Neural progenitor cell (in vitro differentiated cells): ENCODE results near the gene SMIM29. TPM values are rescaled to one million over a fixed set of nuclear protein-coding genes. Genes with fewer than 3 reads are reported as not detected.

Experiments
- DNase-seq: peaks from one replicate; pipeline ENCODE4 v3.0.0-alpha.2; 2016; ENCODE audit warnings: low spot score
- H2AFZ ChIP-seq: fragments of 200-600 bp; sonication (generic); replicated peaks from 2 replicates; pipeline ENCODE4 v1.6.1; 2016; ENCODE audit warnings: antibody characterized with exemption
- H3F3A ChIP-seq: fragments of 200-600 bp; sonication (generic); 2 replicates; pipeline ENCODE4 v1.6.1; 2016; ENCODE audit warnings: antibody characterized with exemption, low read depth
- H3K27ac ChIP-seq: fragments of 200-600 bp; sonication (generic); 2 replicates; pipeline ENCODE4 v1.5.1; 2016; ENCODE audit warnings: mild to moderate bottlenecking
- H3K27me3 ChIP-seq: fragments of 200-600 bp; sonication (generic); 2 replicates; pipeline ENCODE4 v1.6.1; 2016; ENCODE audit warnings: mild to moderate bottlenecking, moderate library complexity
- H3K36me3 ChIP-seq: fragments of 200-600 bp; sonication (generic); 2 replicates; pipeline ENCODE4 v1.5.1; 2016
- H3K4me1 ChIP-seq: fragments of 200-600 bp; sonication (generic); 2 replicates; pipeline ENCODE4 v1.6.1; 2016; ENCODE audit warnings: mixed run types
- H3K4me2 ChIP-seq: fragments of 200-600 bp; sonication (generic); 2 replicates; pipeline ENCODE4 v1.6.1; 2016
- H3K4me3 ChIP-seq: fragments of 200-600 bp; sonication (generic); 2 replicates; pipeline ENCODE4 v1.5.1; 2016
- H3K79me2 ChIP-seq: fragments of 200-600 bp; sonication (generic); 2 replicates; pipeline ENCODE4 v1.6.1; 2016; ENCODE audit warnings: low read depth
- H3K9ac ChIP-seq: fragments of 200-600 bp; sonication (generic); 2 replicates; pipeline ENCODE4 v1.6.1; 2016
- H3K9me3 ChIP-seq: fragments of 200-600 bp; sonication (generic); 2 replicates; pipeline ENCODE4 v1.5.1; 2016; ENCODE audit warnings: low read depth
- H4K20me1 ChIP-seq: fragments of 200-600 bp; sonication (generic); 2 replicates; pipeline ENCODE4 v1.6.1; 2016; ENCODE audit warnings: low read depth
- H3K27ac Mint-ChIP-seq: 3 replicates; pipeline ENCODE4 v1.8.0; 2021; ENCODE audit warnings: mixed read lengths
- H3K27me3 Mint-ChIP-seq: 2 replicates; pipeline ENCODE4 v1.8.0; 2022; ENCODE audit warnings: low read depth, mild to moderate bottlenecking, inconsistent platforms, moderate library complexity, mixed read lengths; ENCODE audit not compliant: insufficient read depth
- H3K36me3 Mint-ChIP-seq: 3 replicates; pipeline ENCODE4 v1.8.0; 2021; ENCODE audit warnings: mixed read lengths
- H3K4me1 Mint-ChIP-seq: 3 replicates; pipeline ENCODE4 v1.8.0; 2021; ENCODE audit warnings: mixed read lengths
- H3K4me3 Mint-ChIP-seq: 3 replicates; pipeline ENCODE4 v1.8.0; 2021; ENCODE audit warnings: mild to moderate bottlenecking, moderate library complexity, mixed read lengths
- H3K9me3 Mint-ChIP-seq: 3 replicates; pipeline ENCODE4 v1.8.0; 2020; ENCODE audit warnings: mixed read lengths
- EZH2 ChIP-seq: fragments of 200-600 bp; sonication (generic); IDR thresholded peaks from 2 replicates; pipeline ENCODE4 v1.6.1; 2017; ENCODE audit warnings: antibody characterized with exemption, mild to moderate bottlenecking, moderate library complexity
- EZH2phosphoT487 ChIP-seq: fragments of 200-600 bp; sonication (generic); IDR thresholded peaks from 2 replicates; pipeline ENCODE4 v1.6.1; 2017; ENCODE audit warnings: antibody characterized with exemption
- total RNA-seq: library from RNA; depleted of rRNA; stranded (reverse); fragments of >200 nt; gene quantifications from 2 replicates; pipeline ENCODE4 v1.2.3, GENCODE V29; 2015; ENCODE audit warnings: low replicate concordance
- TF ChIP-seq, protein P1 (sequence below): fragments of 200-600 bp; sonication (generic); IDR thresholded peaks from 2 replicates; pipeline ENCODE4 v1.5.1; 2017; ENCODE audit warnings: antibody characterized with exemption, mild to moderate bottlenecking

The SMIM29 gene
- total RNA-seq, 1 donor from 2014 or later, result 2.4 TPM

DNA sequence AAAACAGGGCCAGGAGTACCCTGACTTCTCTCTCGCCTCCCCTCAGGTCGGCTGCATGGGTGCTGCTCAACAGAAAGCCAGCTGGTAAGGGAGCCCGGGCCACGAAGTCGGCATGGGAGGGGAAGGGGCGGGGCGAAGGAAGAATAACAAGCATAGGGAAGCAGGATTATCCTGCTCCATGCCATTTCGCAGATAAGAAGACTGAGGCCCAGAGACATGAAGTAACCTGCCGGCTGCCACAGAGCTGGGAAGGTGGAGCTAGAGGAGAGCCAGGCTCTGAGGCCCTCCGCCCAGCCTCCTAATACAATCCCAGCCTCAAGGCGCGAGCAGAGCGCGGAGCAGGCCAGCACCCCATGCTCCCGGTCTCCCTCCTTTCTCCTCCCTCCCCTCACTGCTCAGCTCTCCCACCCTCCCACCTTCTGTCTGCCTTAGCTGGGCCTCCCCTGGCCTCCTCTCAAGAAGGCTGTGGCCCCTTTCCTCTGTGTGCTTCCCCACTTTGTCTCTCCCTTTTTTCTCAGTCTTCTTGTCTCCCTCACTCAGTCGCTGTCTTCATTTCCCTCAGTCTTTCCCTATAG, 25.3 kb downstream of the SMIM29 start:
- no peaks in the 10 kb centered on the region for H3K9me3 ChIP-seq
- Mint-ChIP-seq H3K4me1 (peaks cover 32% of the 10 kb centered on the region), H3K27ac (peak overlapping the region; percentile 91), H3K4me3 (peak overlapping the region; percentile 78), H3K36me3 (no peaks in the 10 kb centered on the region), H3K9me3 (no peaks in the 10 kb centered on the region), H3K27me3 (no peaks in the 10 kb centered on the region)
- no peaks in the 10 kb centered on the region for H4K20me1 ChIP-seq
- no peaks in the 10 kb centered on the region for H3K36me3 ChIP-seq
- peak overlapping the region; percentile 41 for H3K4me3 ChIP-seq
- peak overlapping the region; percentile 60 for H2AFZ ChIP-seq
- peak overlapping the region; percentile 74 for H3K4me2 ChIP-seq
- TF ChIP-seq, protein P1, sequence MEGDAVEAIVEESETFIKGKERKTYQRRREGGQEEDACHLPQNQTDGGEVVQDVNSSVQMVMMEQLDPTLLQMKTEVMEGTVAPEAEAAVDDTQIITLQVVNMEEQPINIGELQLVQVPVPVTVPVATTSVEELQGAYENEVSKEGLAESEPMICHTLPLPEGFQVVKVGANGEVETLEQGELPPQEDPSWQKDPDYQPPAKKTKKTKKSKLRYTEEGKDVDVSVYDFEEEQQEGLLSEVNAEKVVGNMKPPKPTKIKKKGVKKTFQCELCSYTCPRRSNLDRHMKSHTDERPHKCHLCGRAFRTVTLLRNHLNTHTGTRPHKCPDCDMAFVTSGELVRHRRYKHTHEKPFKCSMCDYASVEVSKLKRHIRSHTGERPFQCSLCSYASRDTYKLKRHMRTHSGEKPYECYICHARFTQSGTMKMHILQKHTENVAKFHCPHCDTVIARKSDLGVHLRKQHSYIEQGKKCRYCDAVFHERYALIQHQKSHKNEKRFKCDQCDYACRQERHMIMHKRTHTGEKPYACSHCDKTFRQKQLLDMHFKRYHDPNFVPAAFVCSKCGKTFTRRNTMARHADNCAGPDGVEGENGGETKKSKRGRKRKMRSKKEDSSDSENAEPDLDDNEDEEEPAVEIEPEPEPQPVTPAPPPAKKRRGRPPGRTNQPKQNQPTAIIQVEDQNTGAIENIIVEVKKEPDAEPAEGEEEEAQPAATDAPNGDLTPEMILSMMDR, result no peak
- TF ChIP-seq EZH2phosphoT487, result no peak
- no peak for TF ChIP-seq EZH2
- no peaks in the 10 kb centered on the region for H3K79me2 ChIP-seq
- no peak overlapping the region for H3K9ac ChIP-seq
- no peaks in the 10 kb centered on the region for H3K27me3 ChIP-seq
- peaks cover 21% of the 10 kb centered on the region for H3K4me1 ChIP-seq
- no peak for DNase-seq
- peaks cover 18% of the 10 kb centered on the region for H3F3A ChIP-seq
- H3K27ac ChIP-seq, result peak overlapping the region; percentile 39

DNA sequence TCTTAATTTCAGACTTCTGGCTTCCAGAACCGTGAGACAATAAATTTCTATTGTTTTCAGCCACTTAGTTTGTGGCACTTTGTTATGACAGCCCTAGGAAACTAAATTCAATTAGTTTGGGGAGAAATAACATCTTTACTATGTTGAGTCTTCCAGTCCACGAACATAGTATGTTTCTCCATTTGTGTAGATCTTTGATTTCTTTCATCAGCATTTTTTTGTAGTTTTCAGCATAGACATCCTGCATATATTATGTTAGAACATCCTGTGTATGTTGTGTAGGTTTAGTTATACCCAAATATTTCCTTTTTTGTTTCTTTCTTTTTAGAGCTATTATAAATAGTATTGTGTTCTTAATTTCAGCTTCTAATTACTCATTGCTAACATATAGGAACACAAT, 30.1 kb downstream of the SMIM29 start:
- H3F3A ChIP-seq, result peaks cover 10% of the 10 kb centered on the region
- H3K27me3 ChIP-seq, result no peaks in the 10 kb centered on the region
- Mint-ChIP-seq H3K9me3 (no peaks in the 10 kb centered on the region), H3K4me1 (peaks cover 13% of the 10 kb centered on the region), H3K4me3 (no peak overlapping the region), H3K27me3 (no peaks in the 10 kb centered on the region), H3K27ac (no peak overlapping the region), H3K36me3 (no peaks in the 10 kb centered on the region)
- no peak overlapping the region for H3K4me3 ChIP-seq
- H3K4me1 ChIP-seq, result peaks cover 10% of the 10 kb centered on the region
- no peak overlapping the region for H3K27ac ChIP-seq
- H4K20me1 ChIP-seq, result no peaks in the 10 kb centered on the region
- TF ChIP-seq, protein P1, result no peak
- TF ChIP-seq EZH2phosphoT487 (no peak), EZH2 (no peak)
- no peaks in the 10 kb centered on the region for H3K36me3 ChIP-seq
- H3K9me3 ChIP-seq, result no peaks in the 10 kb centered on the region
- H3K79me2 ChIP-seq, result no peaks in the 10 kb centered on the region
- H2AFZ ChIP-seq, result no peak overlapping the region
- no peak overlapping the region for H3K4me2 ChIP-seq
- no peak for DNase-seq
- H3K9ac ChIP-seq, result no peak overlapping the region

DNA sequence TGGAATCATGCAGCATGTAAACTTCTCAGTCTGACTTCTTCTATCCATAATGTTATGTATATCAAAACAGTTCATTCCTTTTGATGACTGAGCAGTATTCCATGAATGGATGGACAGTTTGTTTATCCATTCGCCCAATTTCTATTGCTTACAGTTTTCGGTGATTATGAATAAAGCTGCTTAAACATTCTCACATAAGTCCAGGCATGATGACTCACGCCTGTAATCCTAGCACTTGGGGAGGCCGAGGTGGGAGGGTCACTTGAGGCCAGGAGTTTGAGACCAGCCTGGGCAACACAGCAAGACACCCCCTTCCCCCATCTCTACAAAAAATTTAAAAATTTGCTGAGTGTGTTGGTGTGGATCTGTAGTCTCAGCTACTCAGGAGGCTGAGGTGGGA, 35.0 kb downstream of the SMIM29 start:
- DNase-seq, result no peak
- Mint-ChIP-seq H3K36me3 (no peaks in the 10 kb centered on the region), H3K27me3 (peaks cover 2% of the 10 kb centered on the region), H3K27ac (no peak overlapping the region), H3K9me3 (no peaks in the 10 kb centered on the region), H3K4me3 (no peak overlapping the region), H3K4me1 (peaks cover 4% of the 10 kb centered on the region)
- TF ChIP-seq, protein P1, result no peak
- TF ChIP-seq EZH2phosphoT487 (no peak), EZH2 (no peak)
- H3F3A ChIP-seq, result no peaks in the 10 kb centered on the region
- H3K79me2 ChIP-seq, result no peaks in the 10 kb centered on the region
- H2AFZ ChIP-seq, result no peak overlapping the region
- H3K4me3 ChIP-seq, result no peak overlapping the region
- no peak overlapping the region for H3K4me2 ChIP-seq
- H3K27ac ChIP-seq, result no peak overlapping the region
- no peaks in the 10 kb centered on the region for H4K20me1 ChIP-seq
- no peak overlapping the region for H3K9ac ChIP-seq
- no peaks in the 10 kb centered on the region for H3K27me3 ChIP-seq
- H3K9me3 ChIP-seq, result no peaks in the 10 kb centered on the region
- no peaks in the 10 kb centered on the region for H3K36me3 ChIP-seq
- H3K4me1 ChIP-seq, result peaks cover 5% of the 10 kb centered on the region
